ENCODE results near the gene U2SURP. TPM values are rescaled to one million over a fixed set of nuclear protein-coding genes. Genes with fewer than 3 reads are reported as not detected.
"Not testable (repeated sequence)": the region's sequence is repeated elsewhere in the genome, so short reads cannot be mapped to it uniquely, and the experiment has no call there.

The U2SURP gene
- total RNA-seq, 1 donor from 2014 or later: 152 TPM

- Mint-ChIP-seq H3K27me3 (ENCODE audit: low read depth) (no peaks in the 10 kb centered on the region), H3K36me3 (ENCODE audit: low read depth) (peaks cover 2% of the 10 kb centered on the region), H3K27ac (ENCODE audit: unreplicated experiment) (no peak overlapping the region), H3K9me3 (no peaks in the 10 kb centered on the region), H3K4me3 (no peak overlapping the region), H3K4me1 (no peaks in the 10 kb centered on the region)
- no peak for TF ChIP-seq CTCF (conservative IDR thresholded peaks at IDR 0.05)
- no peak for DNase-seq (ENCODE audit: low read depth, low spot score)
Measured at GRCh38 chr3:143066033-143066432, 64.7 kb downstream of the U2SURP start.

GRCh38 chr3:143067201-143067600 is 65.8 kb downstream of the U2SURP start:
- H3K36me3 Mint-ChIP-seq (ENCODE audit: low read depth): peaks cover 2% of the 10 kb centered on the region
- no peak overlapping the region for H3K4me3 Mint-ChIP-seq
- DNase-seq (ENCODE audit: low read depth, low spot score): no peak
- no peaks in the 10 kb centered on the region for H3K4me1 Mint-ChIP-seq
- no peaks in the 10 kb centered on the region for H3K9me3 Mint-ChIP-seq
- H3K27me3 Mint-ChIP-seq (ENCODE audit: low read depth): no peaks in the 10 kb centered on the region
- TF ChIP-seq CTCF (conservative IDR thresholded peaks at IDR 0.05): no peak
- no peak overlapping the region for H3K27ac Mint-ChIP-seq (ENCODE audit: unreplicated experiment)

- peaks cover 2% of the 10 kb centered on the region for H3K36me3 Mint-ChIP-seq (ENCODE audit: low read depth)
- no peaks in the 10 kb centered on the region for H3K4me1 Mint-ChIP-seq
- no peak for DNase-seq (ENCODE audit: low read depth, low spot score)
- H3K27me3 Mint-ChIP-seq (ENCODE audit: low read depth): no peaks in the 10 kb centered on the region
- TF ChIP-seq CTCF (conservative IDR thresholded peaks at IDR 0.05): no peak
- H3K9me3 Mint-ChIP-seq: no peaks in the 10 kb centered on the region
- H3K27ac Mint-ChIP-seq (ENCODE audit: unreplicated experiment): no peak overlapping the region
- no peak overlapping the region for H3K4me3 Mint-ChIP-seq
Measured at GRCh38 chr3:143068059-143068458, 66.7 kb downstream of the U2SURP start.

- DNase-seq (ENCODE audit: low read depth, low spot score): no peak
- Mint-ChIP-seq H3K4me1 (peaks cover 8% of the 10 kb centered on the region), H3K36me3 (ENCODE audit: low read depth) (no peaks in the 10 kb centered on the region), H3K27me3 (ENCODE audit: low read depth) (no peaks in the 10 kb centered on the region), H3K27ac (ENCODE audit: unreplicated experiment) (no peak overlapping the region), H3K4me3 (no peak overlapping the region), H3K9me3 (peaks cover 4% of the 10 kb centered on the region)
- no peak for TF ChIP-seq CTCF (conservative IDR thresholded peaks at IDR 0.05)
Measured at GRCh38 chr3:143070977-143071551, 69.7 kb downstream of the U2SURP start.

GRCh38 chr3:143071776-143072175 is 70.4 kb downstream of the U2SURP start:
- Mint-ChIP-seq H3K4me1 (peaks cover 8% of the 10 kb centered on the region), H3K27me3 (ENCODE audit: low read depth) (no peaks in the 10 kb centered on the region), H3K36me3 (ENCODE audit: low read depth) (no peaks in the 10 kb centered on the region), H3K27ac (ENCODE audit: unreplicated experiment) (no peak overlapping the region), H3K4me3 (no peak overlapping the region), H3K9me3 (peaks cover 4% of the 10 kb centered on the region)
- TF ChIP-seq CTCF (conservative IDR thresholded peaks at IDR 0.05): no peak
- DNase-seq (ENCODE audit: low read depth, low spot score): no peak

GRCh38 chr3:143072298-143073020 is 71.1 kb downstream of the U2SURP start:
- H3K4me3 Mint-ChIP-seq; H3K27me3 Mint-ChIP-seq (ENCODE audit: low read depth); DNase-seq (ENCODE audit: low read depth, low spot score); H3K36me3 Mint-ChIP-seq (ENCODE audit: low read depth); H3K9me3 Mint-ChIP-seq; H3K4me1 Mint-ChIP-seq: not testable (repeated sequence)
- peak overlapping the region; percentile 52 for H3K27ac Mint-ChIP-seq (ENCODE audit: unreplicated experiment)

- not testable (repeated sequence) for H3K4me3 Mint-ChIP-seq; DNase-seq (ENCODE audit: low read depth, low spot score); H3K27me3 Mint-ChIP-seq (ENCODE audit: low read depth); H3K27ac Mint-ChIP-seq (ENCODE audit: unreplicated experiment); H3K9me3 Mint-ChIP-seq; H3K4me1 Mint-ChIP-seq; H3K36me3 Mint-ChIP-seq (ENCODE audit: low read depth)
Measured at GRCh38 chr3:143073541-143073940, 72.2 kb downstream of the U2SURP start.

GRCh38 chr3:143073983-143074382 is 72.6 kb downstream of the U2SURP start:
- DNase-seq (ENCODE audit: low read depth, low spot score); H3K27me3 Mint-ChIP-seq (ENCODE audit: low read depth); H3K9me3 Mint-ChIP-seq; H3K36me3 Mint-ChIP-seq (ENCODE audit: low read depth); H3K4me1 Mint-ChIP-seq; H3K4me3 Mint-ChIP-seq: not testable (repeated sequence)
- H3K27ac Mint-ChIP-seq (ENCODE audit: unreplicated experiment): peak overlapping the region; percentile 50

Measured in neural crest cell (in vitro differentiated cells).